ENCODE results near the gene WWOX. TPM values are rescaled to one million over a fixed set of nuclear protein-coding genes. Genes with fewer than 3 reads are reported as not detected.

Gene WWOX
- polyA plus RNA-seq, 3 donors, result 36.4 to 36.6 (median 36.5) TPM

DNA sequence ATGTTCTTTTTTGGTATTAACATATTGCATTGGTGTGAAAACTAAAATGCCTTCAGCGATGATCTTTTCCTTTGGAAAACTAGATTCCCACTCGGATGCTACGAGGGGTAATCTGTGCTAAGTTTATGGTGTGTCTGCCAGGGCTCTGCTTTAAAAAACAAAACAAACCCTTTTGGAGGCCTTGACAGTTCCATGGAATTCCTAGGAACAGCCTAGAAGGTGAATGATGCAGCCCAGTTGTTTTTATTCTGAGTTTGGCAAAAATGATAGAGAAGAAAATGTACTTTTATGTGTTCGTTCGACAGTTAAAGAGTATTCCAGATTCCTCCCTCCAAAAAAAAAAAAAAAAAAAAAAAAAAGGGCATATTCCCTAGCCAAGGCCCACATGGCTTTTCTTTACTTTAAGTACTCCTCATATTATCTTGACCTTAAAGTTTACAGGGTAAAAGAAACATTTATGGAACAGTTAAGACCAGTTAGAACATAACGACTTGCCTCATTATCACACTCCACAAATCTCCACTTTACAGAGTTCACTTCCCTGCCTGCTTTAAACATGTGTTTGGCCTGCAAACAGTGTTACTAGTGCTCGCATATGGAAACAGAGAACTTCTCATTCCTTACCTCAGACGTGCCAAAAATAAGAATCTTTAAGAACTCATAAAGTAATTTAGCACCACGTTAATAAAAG is 159.1 kb downstream of the WWOX start:
- no peak for DNase-seq

DNA sequence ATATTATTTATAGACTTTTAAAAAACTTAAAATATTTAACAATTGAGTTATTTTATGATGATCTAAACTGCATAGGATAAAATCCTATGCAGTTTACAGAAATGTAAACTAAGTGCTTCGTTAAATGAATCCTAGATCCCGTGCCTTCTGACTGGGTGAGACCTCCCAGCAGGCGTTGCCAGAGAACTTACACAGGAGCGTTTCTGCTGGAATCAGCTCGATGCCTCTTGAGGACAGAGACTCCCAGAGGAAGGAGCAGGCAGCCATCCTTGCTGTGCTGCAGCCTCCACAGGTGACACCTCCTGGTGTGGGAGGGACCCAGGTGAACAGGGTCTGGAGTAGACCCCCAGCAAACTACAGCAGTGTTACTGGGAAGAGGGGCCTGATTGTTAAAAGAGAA is 160.4 kb downstream of the WWOX start:
- no peak for DNase-seq

DNA sequence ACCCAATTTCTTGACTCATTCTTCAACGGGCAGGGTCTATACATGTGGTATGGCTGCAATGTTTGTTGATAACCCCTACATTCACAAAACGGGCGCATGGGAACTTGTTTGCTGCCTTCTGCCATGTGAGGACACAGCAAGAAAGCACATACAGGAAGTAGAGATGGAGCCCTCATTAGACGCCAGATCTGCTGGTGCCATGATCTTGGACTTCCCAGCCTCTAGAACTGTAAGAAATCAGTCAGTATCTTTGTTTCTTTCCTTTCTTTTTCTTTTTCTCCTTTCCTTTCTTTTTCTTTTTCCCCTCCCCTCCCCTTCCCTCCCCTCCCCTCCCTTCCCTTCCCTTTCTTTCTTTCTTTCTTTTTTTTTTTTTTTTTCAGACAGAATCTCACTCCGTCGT is 165.2 kb downstream of the WWOX start:
- DNase-seq, result no peak

GRCh38 chr16:78269256-78269655 is 169.8 kb downstream of the WWOX start:
- no peak for DNase-seq

DNA sequence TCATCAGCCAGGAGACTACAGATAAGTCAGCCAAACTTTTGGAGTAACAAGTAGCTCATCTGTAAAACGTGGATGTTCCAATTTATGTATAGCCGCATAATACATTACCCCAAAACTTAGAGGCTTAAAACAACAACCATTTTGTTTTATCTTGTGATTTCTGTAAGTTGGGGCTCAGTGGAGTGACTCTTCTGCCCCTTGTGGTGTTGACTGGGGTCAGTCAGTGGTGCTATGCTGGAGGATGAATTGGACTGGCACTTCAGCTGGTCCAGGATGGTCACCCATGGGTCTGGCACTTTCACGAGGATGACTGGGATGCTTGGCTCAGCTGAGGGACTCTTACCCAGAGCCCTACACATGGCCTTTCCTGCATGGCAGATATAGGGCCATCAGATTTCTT is 172.5 kb downstream of the WWOX start:
- DNase-seq, result no peak

DNA sequence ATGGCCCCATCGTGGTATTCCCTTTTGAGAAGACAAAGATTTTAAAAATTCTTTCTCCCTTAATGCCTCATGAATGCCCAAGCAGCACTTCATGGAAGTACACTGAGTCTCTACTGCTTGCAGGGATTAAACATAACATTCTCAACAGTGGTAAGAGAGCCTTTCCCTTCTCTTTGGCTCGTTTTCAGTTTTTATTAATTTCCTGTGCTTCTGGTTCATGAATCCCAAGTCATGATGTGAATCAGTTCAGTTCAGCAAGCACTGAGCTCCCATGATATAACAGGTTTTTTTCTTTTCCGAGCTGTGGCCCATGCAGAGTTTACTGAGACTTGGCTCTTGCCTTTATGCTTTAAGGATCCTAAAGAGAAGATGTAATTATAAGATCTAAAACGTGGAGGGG is 175.3 kb downstream of the WWOX start:
- DNase-seq, result no peak

DNA sequence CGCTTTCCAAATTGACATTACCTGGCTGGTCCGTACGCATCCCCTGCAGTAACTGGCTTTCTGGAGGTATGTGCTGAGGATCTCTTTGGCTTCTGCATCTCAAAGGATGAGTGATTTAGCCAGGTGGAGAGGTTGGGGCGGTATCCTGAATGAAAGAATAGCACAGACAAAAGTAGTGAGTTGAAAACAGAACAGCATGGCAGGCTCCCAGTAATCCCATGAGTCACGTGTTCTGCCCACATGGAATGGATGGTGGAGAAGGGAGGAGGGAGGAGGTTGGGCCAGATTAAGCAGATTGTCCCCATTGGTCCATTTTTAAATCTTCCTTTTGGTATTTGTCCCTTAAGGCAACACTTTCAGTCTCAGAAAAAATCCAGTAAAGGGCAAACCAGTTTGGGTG is 176.0 kb downstream of the WWOX start:
- DNase-seq, result no peak

DNA sequence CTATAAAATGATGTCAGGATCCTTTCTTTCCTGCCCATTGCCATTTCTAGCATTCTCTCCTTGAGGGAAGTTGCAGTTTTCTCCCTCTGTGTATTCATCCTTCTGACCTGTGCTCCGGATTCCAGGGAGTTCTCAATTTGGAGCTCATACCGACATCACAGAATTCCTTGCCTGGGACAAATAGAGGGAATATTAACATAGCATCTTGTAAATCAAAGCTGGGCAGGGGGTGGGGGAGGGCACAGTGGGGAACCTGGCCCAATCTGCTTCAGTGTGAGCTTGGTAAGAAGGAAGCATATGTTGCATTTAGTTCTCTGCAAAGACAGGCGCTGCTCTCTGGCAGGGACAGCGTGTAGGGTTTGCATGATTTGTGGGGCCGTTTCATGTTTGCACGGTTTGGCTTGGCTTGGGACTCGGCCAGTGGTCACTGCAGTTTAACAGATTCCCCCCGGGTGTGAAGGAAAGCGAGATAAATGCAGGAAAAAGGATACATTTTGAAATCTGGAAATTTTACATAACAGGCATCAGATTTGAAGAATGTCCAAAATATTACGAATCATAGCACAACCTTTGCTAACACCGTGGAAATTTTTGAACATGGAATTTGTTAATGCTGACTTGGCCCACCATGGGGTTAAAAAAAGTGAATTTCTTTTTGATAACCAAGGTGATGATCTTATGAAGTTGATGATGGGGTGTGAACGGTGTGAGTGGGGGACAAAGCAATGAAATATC is 178.0 kb downstream of the WWOX start:
- DNase-seq, result no peak

DNA sequence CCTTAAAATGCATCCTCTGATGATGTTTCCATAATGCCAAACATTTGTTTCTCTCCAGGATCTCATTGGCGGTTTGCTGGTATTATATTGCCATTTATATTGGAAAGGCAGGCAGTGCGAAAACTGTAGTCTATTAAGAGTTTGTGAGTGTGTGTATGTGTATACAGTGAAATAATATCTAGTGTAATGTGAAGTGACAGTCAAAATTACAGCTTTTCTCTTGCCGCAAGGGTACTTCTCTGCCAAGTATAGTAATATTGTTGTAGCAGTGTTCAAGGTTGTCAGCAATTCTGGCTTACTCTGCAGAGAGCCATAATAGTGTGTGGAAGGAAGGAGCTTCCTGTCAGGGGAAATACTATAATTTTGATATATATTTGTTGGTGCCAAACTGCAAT is 178.6 kb downstream of the WWOX start:
- no peak for DNase-seq

DNA sequence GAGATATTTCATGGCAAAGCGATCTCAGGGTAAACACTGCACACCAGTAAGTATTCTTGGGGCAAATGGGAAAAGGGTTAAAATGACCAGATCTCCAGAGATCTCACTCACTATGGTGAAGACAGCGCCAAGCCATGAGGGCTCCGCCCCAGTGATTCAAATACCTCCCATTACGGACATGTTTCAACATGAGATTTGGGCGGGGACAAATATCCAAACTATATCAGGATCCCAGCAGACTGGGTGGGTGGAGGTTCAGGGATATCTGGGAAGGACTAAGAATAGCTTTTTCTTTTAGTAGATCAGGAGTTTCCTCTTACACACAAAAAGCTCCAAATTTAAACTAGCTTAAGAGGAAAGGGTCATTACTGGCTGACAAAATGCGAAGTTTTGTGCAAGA is 181.7 kb downstream of the WWOX start:
- no peak for DNase-seq

DNA sequence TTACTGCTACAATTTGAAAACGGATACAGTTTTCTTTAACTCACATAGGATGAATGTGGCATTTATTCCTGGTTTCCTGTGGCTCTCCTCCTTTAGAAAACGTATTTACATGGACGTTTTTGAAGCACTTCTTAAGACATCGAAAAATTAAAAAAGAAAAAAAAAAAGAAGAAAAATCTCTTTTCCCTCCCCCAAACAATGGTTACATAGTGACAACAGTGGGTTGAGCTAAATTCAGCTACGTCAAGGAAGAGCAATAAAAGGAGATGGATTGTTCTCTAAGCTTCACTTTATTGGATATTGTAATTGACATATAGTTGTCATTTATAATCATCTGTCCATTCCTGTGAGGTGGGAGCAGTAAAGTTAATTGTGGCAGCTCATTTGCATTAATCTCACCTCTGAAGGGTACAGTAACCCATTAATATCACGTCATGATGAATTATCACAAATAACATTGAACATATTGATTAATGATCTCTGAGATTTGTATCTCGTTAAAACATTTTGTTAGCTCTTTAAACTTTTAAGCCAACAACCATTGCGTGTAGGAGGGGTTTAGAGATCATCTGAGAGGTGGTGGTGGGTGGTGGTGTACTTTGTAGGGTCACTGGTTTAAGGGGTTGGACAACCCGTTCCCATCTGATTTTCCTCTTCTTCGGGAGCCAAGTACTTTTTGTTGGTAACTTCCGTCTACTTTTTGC is 184.2 kb downstream of the WWOX start:
- no peak for DNase-seq

GRCh38 chr16:78284326-78284725 is 184.9 kb downstream of the WWOX start:
- no peak for DNase-seq

- no peak for DNase-seq
These were observed 185.5 kb downstream of the WWOX start for GRCh38 chr16:78284957-78285434.

GRCh38 chr16:78285437-78285922 is 186.0 kb downstream of the WWOX start:
- no peak for DNase-seq

- DNase-seq, result no peak
These were observed 186.6 kb downstream of the WWOX start for GRCh38 chr16:78286065-78286464.

GRCh38 chr16:78288888-78289287 is 189.4 kb downstream of the WWOX start:
- no peak for DNase-seq

- no peak for DNase-seq
These were observed 189.9 kb downstream of the WWOX start for GRCh38 chr16:78289373-78289772.

DNA sequence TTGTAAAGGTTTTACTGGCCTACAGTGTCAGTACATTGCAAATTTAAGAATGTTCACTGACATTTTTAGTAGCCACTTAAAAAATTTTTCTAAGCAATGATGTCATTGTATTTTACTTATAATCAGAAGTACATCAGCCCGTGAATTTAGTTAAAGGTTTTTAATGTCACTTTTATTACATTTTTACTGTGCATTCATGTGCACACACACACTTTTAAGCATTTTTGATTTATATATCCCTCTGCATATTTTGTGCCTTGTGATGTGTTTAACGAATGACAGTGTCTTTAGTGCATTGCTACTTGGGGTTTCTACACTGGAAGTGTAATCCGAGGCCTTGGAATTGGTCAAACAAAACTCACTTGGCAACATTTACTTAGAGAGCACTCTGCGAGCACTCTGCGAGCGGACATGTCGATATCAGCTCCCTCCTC is 190.4 kb downstream of the WWOX start:
- no peak for DNase-seq

- DNase-seq, result no peak
These were observed 190.9 kb downstream of the WWOX start for GRCh38 chr16:78290395-78290794.

GRCh38 chr16:78290872-78291591 is 191.6 kb downstream of the WWOX start:
- no peak for DNase-seq

DNA sequence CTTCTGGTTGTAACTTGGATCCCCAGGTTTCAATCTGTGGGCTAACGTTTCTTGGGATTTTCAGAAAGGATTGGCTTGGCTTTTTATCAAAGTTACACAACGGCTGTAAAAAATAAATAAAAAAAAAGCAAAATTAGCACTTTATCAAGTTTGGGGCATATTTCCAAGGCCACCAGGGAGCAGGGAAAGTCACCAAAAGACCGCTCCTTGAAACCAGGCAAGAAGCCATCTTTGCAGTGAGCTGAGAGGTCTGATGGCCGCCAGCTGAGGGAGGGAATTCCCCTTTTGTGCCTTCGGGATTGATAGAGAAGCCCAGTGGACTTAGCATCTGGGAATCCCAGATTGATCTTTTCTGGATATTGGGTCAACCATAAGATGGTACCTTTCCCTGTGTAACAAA is 192.2 kb downstream of the WWOX start:
- no peak for DNase-seq

Data from renal pelvis (tissue), 4 donors.